ENCODE measurements around the gene WNK2.

The WNK2 gene

GRCh38 chr9:93265972-93266371 is 82.0 kb downstream of the WNK2 start:
- H3K9ac ChIP-seq (ENCODE audit: low read depth in 1 of 2, low read length in 2 of 2), result no peak overlapping the region

GRCh38 chr9:93266521-93267001 is 82.6 kb downstream of the WNK2 start:
- Histone ChIP-seq H3K4me1 (ENCODE audit: control insufficient read depth in 1 of 2, insufficient read depth in 2 of 2, low read length in 2 of 2) (peaks cover 54 to 56% of the 10 kb centered on the region in 2 donors), H3K36me3 (ENCODE audit: control insufficient read depth in 1 of 2, insufficient read depth in 2 of 2, low read length in 2 of 2) (peaks cover 0 to 37% of the 10 kb centered on the region in 2 donors), H3K9me3 (ENCODE audit: control insufficient read depth in 1 of 2, low read length in 2 of 2) (no peaks in the 10 kb centered on the region), H3K9ac (ENCODE audit: low read depth in 1 of 2, low read length in 2 of 2) (no peak overlapping the region), H3K27me3 (ENCODE audit: control insufficient read depth in 1 of 2, insufficient read depth in 2 of 2, low read length in 2 of 2) (no peaks in the 10 kb centered on the region), H3K27ac (ENCODE audit: low read depth, low read length) (no peak overlapping the region), H3K4me3 (ENCODE audit: low read depth in 1 of 2, low read length in 2 of 2) (no peak overlapping the region)

More at GRCh38 chr9:93265972-93266371, 82.0 kb downstream of the WNK2 start:
- Histone ChIP-seq H3K4me3 (ENCODE audit: low read depth in 1 of 2, low read length in 2 of 2) (no peak overlapping the region), H3K27ac (ENCODE audit: low read depth, low read length) (no peak overlapping the region), H3K4me1 (ENCODE audit: control insufficient read depth in 1 of 2, insufficient read depth in 2 of 2, low read length in 2 of 2) (peaks cover 50 to 58% of the 10 kb centered on the region in 2 donors), H3K9me3 (ENCODE audit: control insufficient read depth in 1 of 2, low read length in 2 of 2) (no peaks in the 10 kb centered on the region), H3K36me3 (ENCODE audit: control insufficient read depth in 1 of 2, insufficient read depth in 2 of 2, low read length in 2 of 2) (peaks cover 0 to 38% of the 10 kb centered on the region in 2 donors), H3K27me3 (ENCODE audit: control insufficient read depth in 1 of 2, insufficient read depth in 2 of 2, low read length in 2 of 2) (no peaks in the 10 kb centered on the region)

- H3K4me3 ChIP-seq (ENCODE audit: low read depth in 1 of 2, low read length in 2 of 2), result no peak overlapping the region
- H3K36me3 ChIP-seq (ENCODE audit: control insufficient read depth in 1 of 2, insufficient read depth in 2 of 2, low read length in 2 of 2), result peaks cover 0 to 32% of the 10 kb centered on the region in 2 donors
- H3K9me3 ChIP-seq (ENCODE audit: control insufficient read depth in 1 of 2, low read length in 2 of 2), result no peaks in the 10 kb centered on the region
- H3K27me3 ChIP-seq (ENCODE audit: control insufficient read depth in 1 of 2, insufficient read depth in 2 of 2, low read length in 2 of 2), result no peaks in the 10 kb centered on the region
- no peak overlapping the region for H3K9ac ChIP-seq (ENCODE audit: low read depth in 1 of 2, low read length in 2 of 2)
- peaks cover 52 to 54% of the 10 kb centered on the region in 2 donors for H3K4me1 ChIP-seq (ENCODE audit: control insufficient read depth in 1 of 2, insufficient read depth in 2 of 2, low read length in 2 of 2)
- H3K27ac ChIP-seq (ENCODE audit: low read depth, low read length), result no peak overlapping the region
These were observed 83.2 kb downstream of the WNK2 start for GRCh38 chr9:93267091-93267541.

GRCh38 chr9:93267681-93268505 is 84.0 kb downstream of the WNK2 start:
- no peak overlapping the region for H3K4me3 ChIP-seq (ENCODE audit: low read depth in 1 of 2, low read length in 2 of 2)
- no peak overlapping the region for H3K27ac ChIP-seq (ENCODE audit: low read depth, low read length)
- no peaks in the 10 kb centered on the region for H3K9me3 ChIP-seq (ENCODE audit: control insufficient read depth in 1 of 2, low read length in 2 of 2)
- peak overlapping the region in 1 of 2 donors; percentile 1 for H3K9ac ChIP-seq (ENCODE audit: low read depth in 1 of 2, low read length in 2 of 2)
- no peaks in the 10 kb centered on the region for H3K27me3 ChIP-seq (ENCODE audit: control insufficient read depth in 1 of 2, insufficient read depth in 2 of 2, low read length in 2 of 2)
- peaks cover 0 to 31% of the 10 kb centered on the region in 2 donors for H3K36me3 ChIP-seq (ENCODE audit: control insufficient read depth in 1 of 2, insufficient read depth in 2 of 2, low read length in 2 of 2)
- H3K4me1 ChIP-seq (ENCODE audit: control insufficient read depth in 1 of 2, insufficient read depth in 2 of 2, low read length in 2 of 2), result peaks cover 47% of the 10 kb centered on the region in 2 donors

GRCh38 chr9:93268551-93269314 is 84.8 kb downstream of the WNK2 start:
- no peak overlapping the region for H3K27ac ChIP-seq (ENCODE audit: low read depth, low read length)
- H3K9me3 ChIP-seq (ENCODE audit: control insufficient read depth in 1 of 2, low read length in 2 of 2), result no peaks in the 10 kb centered on the region

GRCh38 chr9:93270976-93271375 is 87.0 kb downstream of the WNK2 start:
- Histone ChIP-seq H3K27ac (ENCODE audit: low read depth, low read length) (no peak overlapping the region), H3K27me3 (ENCODE audit: control insufficient read depth in 1 of 2, insufficient read depth in 2 of 2, low read length in 2 of 2) (no peaks in the 10 kb centered on the region)

More at GRCh38 chr9:93268551-93269314, 84.8 kb downstream of the WNK2 start:
- Histone ChIP-seq H3K27me3 (ENCODE audit: control insufficient read depth in 1 of 2, insufficient read depth in 2 of 2, low read length in 2 of 2) (no peaks in the 10 kb centered on the region), H3K36me3 (ENCODE audit: control insufficient read depth in 1 of 2, insufficient read depth in 2 of 2, low read length in 2 of 2) (peaks cover 0 to 31% of the 10 kb centered on the region in 2 donors), H3K9ac (ENCODE audit: low read depth in 1 of 2, low read length in 2 of 2) (peak overlapping the region in 1 of 2 donors; percentile 20), H3K4me1 (ENCODE audit: control insufficient read depth in 1 of 2, insufficient read depth in 2 of 2, low read length in 2 of 2) (peaks cover 43 to 44% of the 10 kb centered on the region in 2 donors), H3K4me3 (ENCODE audit: low read depth in 1 of 2, low read length in 2 of 2) (peak overlapping the region in 1 of 2 donors; percentile 33)

GRCh38 chr9:93276973-93277372 is 93.0 kb downstream of the WNK2 start:
- no peaks in the 10 kb centered on the region for H3K4me1 ChIP-seq (ENCODE audit: control insufficient read depth in 1 of 2, insufficient read depth in 2 of 2, low read length in 2 of 2)
- H3K27ac ChIP-seq (ENCODE audit: low read depth, low read length), result no peak overlapping the region
- no peak overlapping the region for H3K4me3 ChIP-seq (ENCODE audit: low read depth in 1 of 2, low read length in 2 of 2)
- no peaks in the 10 kb centered on the region for H3K9me3 ChIP-seq (ENCODE audit: control insufficient read depth in 1 of 2, low read length in 2 of 2)
- H3K9ac ChIP-seq (ENCODE audit: low read depth in 1 of 2, low read length in 2 of 2), result no peak overlapping the region
- peaks cover 3 to 8% of the 10 kb centered on the region in 2 donors for H3K36me3 ChIP-seq (ENCODE audit: control insufficient read depth in 1 of 2, insufficient read depth in 2 of 2, low read length in 2 of 2)
- H3K27me3 ChIP-seq (ENCODE audit: control insufficient read depth in 1 of 2, insufficient read depth in 2 of 2, low read length in 2 of 2), result no peaks in the 10 kb centered on the region

More at GRCh38 chr9:93270976-93271375, 87.0 kb downstream of the WNK2 start:
- H3K4me3 ChIP-seq (ENCODE audit: low read depth in 1 of 2, low read length in 2 of 2), result no peak overlapping the region
- H3K9ac ChIP-seq (ENCODE audit: low read depth in 1 of 2, low read length in 2 of 2), result no peak overlapping the region
- no peaks in the 10 kb centered on the region for H3K9me3 ChIP-seq (ENCODE audit: control insufficient read depth in 1 of 2, low read length in 2 of 2)
- peaks cover 43 to 44% of the 10 kb centered on the region in 2 donors for H3K4me1 ChIP-seq (ENCODE audit: control insufficient read depth in 1 of 2, insufficient read depth in 2 of 2, low read length in 2 of 2)
- peaks cover 3 to 8% of the 10 kb centered on the region in 2 donors for H3K36me3 ChIP-seq (ENCODE audit: control insufficient read depth in 1 of 2, insufficient read depth in 2 of 2, low read length in 2 of 2)

GRCh38 chr9:93278144-93278543 is 94.2 kb downstream of the WNK2 start:
- H3K27ac ChIP-seq (ENCODE audit: low read depth, low read length), result no peak overlapping the region
- no peaks in the 10 kb centered on the region for H3K9me3 ChIP-seq (ENCODE audit: control insufficient read depth in 1 of 2, low read length in 2 of 2)
- H3K4me3 ChIP-seq (ENCODE audit: low read depth in 1 of 2, low read length in 2 of 2), result no peak overlapping the region
- H3K27me3 ChIP-seq (ENCODE audit: control insufficient read depth in 1 of 2, insufficient read depth in 2 of 2, low read length in 2 of 2), result no peaks in the 10 kb centered on the region
- H3K4me1 ChIP-seq (ENCODE audit: control insufficient read depth in 1 of 2, insufficient read depth in 2 of 2, low read length in 2 of 2), result no peaks in the 10 kb centered on the region
- peaks cover 3 to 8% of the 10 kb centered on the region in 2 donors for H3K36me3 ChIP-seq (ENCODE audit: control insufficient read depth in 1 of 2, insufficient read depth in 2 of 2, low read length in 2 of 2)
- H3K9ac ChIP-seq (ENCODE audit: low read depth in 1 of 2, low read length in 2 of 2), result no peak overlapping the region

GRCh38 chr9:93280661-93281259 is 96.8 kb downstream of the WNK2 start:
- Histone ChIP-seq H3K9me3 (ENCODE audit: control insufficient read depth in 1 of 2, low read length in 2 of 2) (no peaks in the 10 kb centered on the region), H3K27me3 (ENCODE audit: control insufficient read depth in 1 of 2, insufficient read depth in 2 of 2, low read length in 2 of 2) (no peaks in the 10 kb centered on the region), H3K27ac (ENCODE audit: low read depth, low read length) (no peak overlapping the region), H3K4me3 (ENCODE audit: low read depth in 1 of 2, low read length in 2 of 2) (no peak overlapping the region), H3K36me3 (ENCODE audit: control insufficient read depth in 1 of 2, insufficient read depth in 2 of 2, low read length in 2 of 2) (peaks cover 0 to 8% of the 10 kb centered on the region in 2 donors), H3K4me1 (ENCODE audit: control insufficient read depth in 1 of 2, insufficient read depth in 2 of 2, low read length in 2 of 2) (no peaks in the 10 kb centered on the region), H3K9ac (ENCODE audit: low read depth in 1 of 2, low read length in 2 of 2) (no peak overlapping the region)
